ENCODE data around the gene THAP9. TPM values are rescaled to one million over a fixed set of nuclear protein-coding genes. Genes with fewer than 3 reads are reported as not detected.

THAP9 gene
- total and polyA plus RNA-seq, 7 donors = 0.60 to 7.5 (median 3.9) TPM

- TF ChIP-seq POLR2AphosphoS5 (IDR thresholded peaks at IDR 0.05) (no peak), EP300 (IDR thresholded peaks at IDR 0.05) (no peak), POLR2A (IDR thresholded peaks at IDR 0.05) (no peak), CTCF (IDR thresholded peaks at IDR 0.05) (no peak)
- Histone ChIP-seq H3K27ac (no peak overlapping the region), H3K36me3 (peaks cover 0 to 40% (median 6%) of the 10 kb centered on the region in 4 donors), H3K4me1 (peaks cover 0 to 34% (median 33%) of the 10 kb centered on the region in 4 donors), H3K27me3 (no peaks in the 10 kb centered on the region), H3K4me3 (no peak overlapping the region), H3K9me3 (no peaks in the 10 kb centered on the region)
- DNase-seq = no peak
- intact Hi-C loops (cut with DNase I) = no loop called here
- WGBS, 2 donors = 84 to 85% methylated on average over 1 of the region's 1 CpG
Measured at GRCh38 chr4:82896755-82897154, 3.8 kb upstream of the THAP9 start.

GRCh38 chr4:82898322-82899243 lies 2.0 kb upstream of the THAP9 start:
- no peaks in the 10 kb centered on the region for H3K27me3 ChIP-seq
- H3K4me3 ChIP-seq = peak overlapping the region in 3 of 4 donors; percentile 7 to 77 (median 71)
- no peak for DNase-seq
- TF ChIP-seq POLR2AphosphoS5 (IDR thresholded peaks at IDR 0.05) (no peak), CTCF (IDR thresholded peaks at IDR 0.05) (no peak), POLR2A (IDR thresholded peaks at IDR 0.05) (no peak), EP300 (IDR thresholded peaks at IDR 0.05) (no peak)
- H3K9me3 ChIP-seq = no peaks in the 10 kb centered on the region
- WGBS, 2 donors = 18 to 42% methylated on average over 7 of the region's 7 CpGs
- H3K4me1 ChIP-seq = peaks cover 0 to 37% (median 34%) of the 10 kb centered on the region in 4 donors
- peak overlapping the region; percentile 94 to 98 (median 98) for H3K27ac ChIP-seq
- intact Hi-C loops (cut with DNase I) = loop anchor here (2.0 kb wide), 1 partner anchor 470 kb away; no protein-coding TSS in a partner anchor
- H3K36me3 ChIP-seq = peaks cover 0 to 32% (median 6%) of the 10 kb centered on the region in 4 donors

GRCh38 chr4:82899374-82900065 lies 1.0 kb upstream of the THAP9 start:
- Histone ChIP-seq H3K4me1 (peaks cover 0 to 37% (median 34%) of the 10 kb centered on the region in 4 donors), H3K4me3 (peak overlapping the region; percentile 54 to 82 (median 74)), H3K27me3 (no peaks in the 10 kb centered on the region), H3K27ac (peak overlapping the region; percentile 94 to 98 (median 98)), H3K9me3 (no peaks in the 10 kb centered on the region), H3K36me3 (peaks cover 0 to 23% (median 0%) of the 10 kb centered on the region in 4 donors)
- no peak for TF ChIP-seq POLR2A (IDR thresholded peaks at IDR 0.05)
- no peak for TF ChIP-seq POLR2AphosphoS5 (IDR thresholded peaks at IDR 0.05)
- no peak for TF ChIP-seq EP300 (IDR thresholded peaks at IDR 0.05)
- TF ChIP-seq CTCF (IDR thresholded peaks at IDR 0.05) = no peak
- DNase-seq = no peak
- 1 to 2% methylated on average over 4 of the region's 4 CpGs for WGBS, 2 donors
- intact Hi-C loops (cut with DNase I) = loop anchor here (1.0 to 10.0 kb wide), 6 partner anchors 8 to 471 kb away; partner anchors contain the start of genes COPS4, COQ2 and SEC31A

- peak; percentile 65 for DNase-seq
- peaks cover 0 to 17% (median 0%) of the 10 kb centered on the region in 4 donors for H3K36me3 ChIP-seq
- H3K27me3 ChIP-seq = no peaks in the 10 kb centered on the region
- peak overlapping the region; percentile 94 to 98 (median 98) for H3K27ac ChIP-seq
- H3K4me1 ChIP-seq = peaks cover 0 to 37% (median 34%) of the 10 kb centered on the region in 4 donors
- TF ChIP-seq EP300 (IDR thresholded peaks at IDR 0.05) = no peak
- no peak for TF ChIP-seq POLR2A (IDR thresholded peaks at IDR 0.05)
- no peak for TF ChIP-seq CTCF (IDR thresholded peaks at IDR 0.05)
- TF ChIP-seq POLR2AphosphoS5 (IDR thresholded peaks at IDR 0.05) = no peak
- H3K4me3 ChIP-seq = peak overlapping the region; percentile 54 to 82 (median 74)
- WGBS, 2 donors = 0% methylated on average over 14 of the region's 14 CpGs
- H3K9me3 ChIP-seq = no peaks in the 10 kb centered on the region
- intact Hi-C loops (cut with DNase I) = loop anchor here (1.0 to 10.0 kb wide), 5 partner anchors 9 to 437 kb away; partner anchors contain the start of genes COPS4, COQ2 and SEC31A
Measured at GRCh38 chr4:82900066-82900410, 497 bp upstream of the THAP9 start.

All from sigmoid colon (tissue), 7 donors.